ENCODE data around the gene SELENOM. TPM values are rescaled to one million over a fixed set of nuclear protein-coding genes. Genes with fewer than 3 reads are reported as not detected.
A peak's percentile ranks its signal among the peaks of the same experiment; 100 is the strongest.

The SELENOM gene, protein sequence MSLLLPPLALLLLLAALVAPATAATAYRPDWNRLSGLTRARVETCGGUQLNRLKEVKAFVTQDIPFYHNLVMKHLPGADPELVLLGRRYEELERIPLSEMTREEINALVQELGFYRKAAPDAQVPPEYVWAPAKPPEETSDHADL
- 5.2 TPM for polyA plus RNA-seq (2012; ENCODE audit: insufficient read depth, insufficient read length)

DNA sequence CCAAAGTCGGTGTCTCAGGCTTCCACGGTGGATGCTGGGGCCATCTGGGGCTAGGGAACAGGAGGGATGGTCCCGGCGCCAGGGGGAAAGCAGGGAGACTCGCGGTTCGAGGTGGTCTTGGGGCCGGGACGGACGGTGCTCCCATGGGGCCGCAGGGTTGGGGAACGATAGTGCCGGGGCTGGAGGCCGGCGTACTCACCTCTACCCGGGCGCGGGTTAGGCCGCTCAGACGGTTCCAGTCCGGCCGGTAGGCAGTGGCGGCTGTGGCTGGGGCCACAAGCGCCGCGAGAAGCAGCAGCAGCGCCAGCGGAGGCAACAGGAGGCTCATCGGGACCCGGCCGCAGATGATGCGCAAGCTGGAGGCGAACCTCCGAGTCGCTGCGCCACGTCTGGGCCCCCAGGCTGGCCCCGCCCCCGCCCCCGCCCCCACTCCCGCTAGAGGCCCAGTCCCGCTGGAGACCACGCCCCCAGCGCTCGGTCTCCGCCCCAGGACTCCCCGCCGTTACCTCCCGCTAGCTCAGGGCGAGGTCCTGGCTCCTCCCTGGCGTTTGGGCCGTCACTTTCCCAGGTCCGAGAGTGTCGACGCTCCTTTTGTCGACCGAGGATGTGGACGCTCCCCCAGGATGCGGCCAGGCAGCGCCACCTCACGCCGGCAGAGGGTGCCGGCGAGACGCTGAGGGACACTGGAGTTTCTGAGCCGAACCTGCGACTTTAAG, at the start of gene SELENOM:
SELENOM (minus strand) TSS at position 391 of the 716 bp plus-strand sequence; CDS start at position 328, 63 bp downstream.
- peak; percentile 52 for DNase-seq (ENCODE audit: low read depth, low spot score)
- peak within 1 kb of the TSS; percentile 61 for H3K4me3 ChIP-seq (ENCODE audit: low read length)

DNA sequence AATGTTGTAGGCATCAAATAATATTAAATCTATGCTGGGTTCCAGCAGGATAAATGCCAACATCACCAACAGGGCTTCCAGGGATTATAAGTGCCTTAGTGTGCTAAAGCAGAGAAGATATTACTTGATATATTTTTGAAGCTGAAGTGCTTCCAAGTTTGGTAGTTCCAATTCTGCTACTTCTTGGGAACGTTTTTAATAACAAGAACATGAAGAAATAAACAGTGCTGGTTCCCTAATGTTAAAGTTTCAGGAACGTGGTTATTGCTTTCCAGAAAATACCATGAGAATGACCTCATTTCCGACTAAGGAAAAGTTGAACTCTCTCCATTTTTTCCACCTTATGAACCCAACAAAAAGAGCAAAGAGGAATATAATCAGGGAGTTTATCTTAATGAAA, 48.1 kb upstream of the SELENOM start:
- H3K4me3 ChIP-seq (ENCODE audit: low read length) = no peak overlapping the region

DNA sequence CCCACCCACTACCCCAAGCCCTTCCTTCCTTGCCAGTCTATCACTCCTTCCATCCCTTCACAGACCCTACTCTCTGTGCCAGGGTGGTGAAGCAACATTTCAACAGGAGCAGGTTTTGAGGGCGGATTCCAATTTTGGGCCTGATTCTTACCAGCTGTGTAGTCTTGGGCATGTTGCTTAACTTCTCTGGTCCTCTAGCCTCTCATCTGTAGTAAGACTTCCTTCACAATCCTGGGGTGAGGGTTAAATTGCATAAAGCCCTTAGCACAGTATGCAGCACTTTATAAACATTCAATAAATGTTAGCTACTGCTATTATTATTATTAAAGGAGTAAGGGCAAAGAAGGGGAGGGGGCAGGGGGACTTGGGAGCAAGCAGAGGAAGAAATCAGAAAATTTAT, 47.6 kb upstream of the SELENOM start:
- no peak overlapping the region for H3K4me3 ChIP-seq (ENCODE audit: low read length)
- DNase-seq (ENCODE audit: low read depth, low spot score) = no peak

More for the DNA sequence above, 48.1 kb upstream of the SELENOM start:
- DNase-seq (ENCODE audit: low read depth, low spot score) = no peak

DNA sequence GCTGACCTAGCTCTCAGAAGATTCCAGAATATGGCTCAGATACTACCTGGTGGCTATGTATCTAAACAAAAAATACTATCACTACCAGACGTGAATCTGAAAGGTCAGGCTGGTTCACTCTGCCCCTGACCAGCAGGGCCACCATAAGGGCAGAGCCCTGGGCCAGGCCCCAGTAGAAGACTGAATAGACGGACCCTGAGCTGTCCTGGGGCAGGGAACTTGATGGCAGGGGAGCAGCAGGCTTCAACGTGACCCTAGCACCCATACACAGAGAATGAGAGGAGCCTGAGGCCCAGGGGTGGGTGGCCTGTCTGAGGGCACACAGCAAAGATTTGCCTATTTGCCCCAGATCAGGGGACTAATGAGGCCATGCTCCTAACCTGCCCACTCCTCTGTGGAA, 46.0 kb upstream of the SELENOM start:
- no peak for DNase-seq (ENCODE audit: low read depth, low spot score)
- no peak overlapping the region for H3K4me3 ChIP-seq (ENCODE audit: low read length)

DNA sequence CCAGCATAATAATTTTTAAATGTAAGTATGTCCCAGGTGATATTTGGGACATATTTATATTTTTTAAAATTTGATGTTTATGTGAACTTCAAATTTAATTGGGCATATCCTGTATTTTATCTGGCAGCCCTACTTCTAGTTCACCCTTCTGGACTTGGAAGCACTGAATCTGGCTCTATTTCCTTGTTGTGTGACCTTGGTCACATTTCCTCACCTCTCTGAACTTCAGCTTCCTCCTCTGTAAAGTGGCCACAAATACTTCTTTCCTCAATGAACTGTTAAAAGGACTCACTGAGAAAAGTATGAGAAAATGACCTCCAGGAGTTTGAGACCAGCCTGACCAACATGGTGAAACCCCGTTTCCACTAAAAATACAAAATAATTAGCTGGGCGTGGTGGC, 44.5 kb upstream of the SELENOM start:
- no peak for DNase-seq (ENCODE audit: low read depth, low spot score)
- no peak overlapping the region for H3K4me3 ChIP-seq (ENCODE audit: low read length)

DNA sequence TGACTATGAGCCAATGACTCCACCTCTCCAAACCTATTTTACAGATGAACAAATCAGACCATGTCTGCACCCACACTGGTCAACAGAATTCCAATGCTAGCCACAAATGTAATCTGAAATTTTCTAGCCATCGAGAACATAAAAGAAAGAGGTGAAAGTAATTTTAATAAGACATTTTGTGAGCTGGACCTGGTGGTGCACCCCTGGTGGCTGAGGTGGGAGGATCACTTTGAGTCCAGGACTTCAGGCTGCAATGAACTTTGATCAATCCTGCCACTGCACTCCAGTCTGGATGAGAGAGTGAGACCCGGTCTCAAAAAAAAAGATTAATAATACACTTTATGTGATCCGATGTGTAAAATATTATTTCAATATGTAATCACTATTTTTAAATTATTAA, 43.2 kb upstream of the SELENOM start:
- no peak overlapping the region for H3K4me3 ChIP-seq (ENCODE audit: low read length)
- no peak for DNase-seq (ENCODE audit: low read depth, low spot score)

DNA sequence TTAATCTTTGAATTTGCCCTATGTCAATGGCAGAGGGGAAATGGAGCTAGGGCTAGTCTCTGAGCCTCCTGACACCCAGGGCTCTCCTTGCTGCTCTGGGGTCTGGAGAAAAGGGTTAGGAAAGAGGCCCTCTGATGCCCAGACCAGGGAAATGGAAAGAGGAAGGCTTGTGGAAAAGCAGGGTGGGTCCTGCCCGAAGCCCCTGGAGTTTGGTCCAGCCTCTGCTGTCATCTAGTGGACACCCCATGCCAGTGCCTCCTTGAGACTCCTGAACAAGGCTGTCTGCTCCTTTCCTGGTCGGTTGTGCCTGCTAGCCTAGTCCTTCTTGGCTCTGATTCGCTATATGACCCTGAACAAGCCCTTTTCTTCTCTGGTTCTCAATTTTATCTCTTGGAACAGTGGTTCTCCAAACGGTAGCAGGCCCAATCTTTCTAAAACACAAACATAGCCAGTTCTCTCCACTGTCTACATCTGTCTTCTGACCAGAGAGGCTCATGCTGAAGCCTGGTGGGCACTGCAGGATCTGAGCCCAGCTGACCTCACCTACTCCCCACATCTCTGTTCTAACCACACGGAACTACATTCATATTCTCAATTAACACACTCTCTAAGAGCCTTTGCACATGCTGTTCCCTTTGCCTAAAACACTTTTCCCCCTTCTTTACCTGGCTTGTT, 41.7 kb upstream of the SELENOM start:
- H3K4me3 ChIP-seq (ENCODE audit: low read length) = no peak overlapping the region
- peak; percentile 29 for DNase-seq (ENCODE audit: low read depth, low spot score)

DNA sequence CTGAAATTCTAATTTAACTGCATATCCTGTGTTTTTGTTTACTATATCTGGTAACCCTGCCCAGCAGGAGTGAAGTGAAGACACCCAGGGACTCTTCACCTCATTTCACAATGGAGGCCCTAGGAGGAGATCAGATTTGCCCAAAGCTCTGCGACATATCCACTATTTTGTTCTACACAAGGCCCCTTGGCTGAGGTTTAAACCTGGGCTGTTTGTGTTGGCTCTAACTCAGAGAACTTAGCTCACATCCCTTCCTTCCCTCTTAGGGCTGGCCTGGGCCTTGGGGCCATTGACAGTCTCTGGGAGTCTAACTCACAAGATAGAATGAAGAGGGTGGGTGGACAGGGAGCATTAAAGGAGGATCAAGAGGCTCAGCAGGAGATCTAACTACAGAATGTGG, 41.1 kb upstream of the SELENOM start:
- H3K4me3 ChIP-seq (ENCODE audit: low read length) = no peak overlapping the region
- DNase-seq (ENCODE audit: low read depth, low spot score) = no peak

DNA sequence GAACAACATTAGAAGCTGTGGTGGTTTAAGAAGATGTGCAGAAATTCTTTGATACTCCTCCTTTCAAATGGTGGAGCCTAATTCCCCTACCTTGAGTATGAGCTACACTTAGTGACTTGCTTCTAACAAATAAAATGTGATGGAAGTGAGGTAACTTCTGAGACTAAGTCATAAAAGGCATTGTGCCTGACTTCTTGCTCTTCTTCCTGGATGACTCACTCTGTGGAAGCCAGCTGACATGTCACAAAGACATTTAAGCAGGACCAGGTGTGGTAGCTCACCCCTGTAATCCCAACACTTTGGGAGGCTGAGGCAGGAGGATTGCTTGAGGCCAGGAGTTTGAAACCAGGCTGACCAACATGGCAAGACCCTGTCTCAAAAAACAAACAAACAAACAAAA, 36.9 kb upstream of the SELENOM start:
- H3K4me3 ChIP-seq (ENCODE audit: low read length) = no peak overlapping the region
- DNase-seq (ENCODE audit: low read depth, low spot score) = peak; percentile 6

DNA sequence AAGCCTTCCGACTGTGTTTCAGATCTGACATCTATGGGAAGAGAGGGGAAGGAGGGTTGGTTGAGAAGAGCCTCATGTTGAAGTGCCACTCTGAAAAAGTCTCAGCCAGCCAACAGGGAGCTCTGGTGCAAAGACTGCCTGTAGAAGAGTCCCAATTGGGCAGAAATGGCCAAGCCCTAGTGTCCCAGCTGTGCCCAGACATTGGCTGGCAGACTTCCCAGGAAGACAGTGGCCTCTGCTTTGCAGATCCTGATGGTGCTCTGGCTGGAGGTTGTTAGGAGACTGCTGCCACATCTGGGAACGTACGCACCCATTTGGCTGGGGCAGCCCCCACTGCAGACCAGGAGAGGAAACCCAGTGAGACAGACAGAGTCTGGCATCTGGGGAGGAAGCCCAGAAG, 36.2 kb upstream of the SELENOM start:
- no peak for DNase-seq (ENCODE audit: low read depth, low spot score)

DNA sequence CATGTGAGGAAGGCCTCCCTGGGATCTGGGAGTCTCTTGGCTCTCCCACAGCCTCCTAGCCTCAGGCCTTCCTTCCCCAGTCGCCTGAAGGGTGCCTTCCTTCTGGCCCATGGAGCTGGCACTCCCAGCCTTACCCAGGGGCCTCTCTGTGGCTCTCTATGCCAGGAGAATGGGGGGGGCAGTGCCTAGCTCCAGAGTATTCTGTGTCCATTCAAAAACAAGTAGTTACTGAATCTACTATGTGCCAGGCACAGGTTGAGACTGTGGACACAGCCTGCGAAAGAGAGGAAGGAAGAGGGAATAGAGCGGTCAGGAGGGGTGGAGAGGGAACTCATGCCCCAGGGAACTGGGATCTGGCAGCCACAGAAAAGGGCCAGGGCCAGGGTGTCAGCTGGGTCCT, 35.7 kb upstream of the SELENOM start:
- no peak overlapping the region for H3K4me3 ChIP-seq (ENCODE audit: low read length)
- DNase-seq (ENCODE audit: low read depth, low spot score) = no peak

More for the DNA sequence above, 36.2 kb upstream of the SELENOM start:
- no peak overlapping the region for H3K4me3 ChIP-seq (ENCODE audit: low read length)

DNA sequence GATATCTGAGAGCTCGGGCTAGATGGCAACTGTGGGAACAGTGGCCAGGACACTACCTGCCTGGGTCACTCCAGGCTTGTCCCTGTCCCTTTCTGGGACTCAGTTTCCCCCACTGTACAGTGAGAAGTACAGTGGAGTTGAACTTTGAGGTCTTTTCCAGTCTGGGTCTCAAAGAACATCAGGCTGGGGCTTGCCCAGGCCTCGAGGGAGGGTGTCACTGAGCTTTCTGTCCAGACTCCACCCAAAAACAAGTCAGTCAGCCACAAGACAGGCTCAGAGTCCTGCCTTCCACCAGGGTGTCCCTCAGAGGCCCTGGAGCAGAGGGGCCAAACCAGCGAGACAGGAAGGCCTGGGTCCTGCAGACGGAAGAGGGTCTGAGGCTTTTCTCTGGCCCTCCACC, 34.9 kb upstream of the SELENOM start:
- no peak for DNase-seq (ENCODE audit: low read depth, low spot score)
- H3K4me3 ChIP-seq (ENCODE audit: low read length) = no peak overlapping the region

DNA sequence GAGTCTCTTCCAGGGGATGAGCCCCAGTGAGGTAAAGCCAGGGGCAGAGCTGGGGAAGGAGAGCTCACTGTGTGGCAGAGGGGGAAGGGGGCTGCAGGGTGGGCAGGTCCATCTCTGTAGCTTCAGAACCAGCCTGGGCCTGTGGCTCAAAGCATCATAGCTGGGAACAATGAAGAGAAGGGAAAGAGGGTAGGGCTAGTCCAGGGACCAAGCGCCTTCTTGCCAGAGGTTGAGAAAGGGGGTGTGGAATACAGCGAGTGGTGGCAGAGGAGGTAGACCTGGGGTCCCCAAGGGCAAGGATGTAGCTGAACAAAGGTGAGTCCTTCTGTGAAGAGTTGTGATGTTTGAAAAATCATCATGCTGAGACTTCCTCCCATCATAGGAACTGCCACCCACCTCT, 34.2 kb upstream of the SELENOM start:
- DNase-seq (ENCODE audit: low read depth, low spot score) = no peak

DNA sequence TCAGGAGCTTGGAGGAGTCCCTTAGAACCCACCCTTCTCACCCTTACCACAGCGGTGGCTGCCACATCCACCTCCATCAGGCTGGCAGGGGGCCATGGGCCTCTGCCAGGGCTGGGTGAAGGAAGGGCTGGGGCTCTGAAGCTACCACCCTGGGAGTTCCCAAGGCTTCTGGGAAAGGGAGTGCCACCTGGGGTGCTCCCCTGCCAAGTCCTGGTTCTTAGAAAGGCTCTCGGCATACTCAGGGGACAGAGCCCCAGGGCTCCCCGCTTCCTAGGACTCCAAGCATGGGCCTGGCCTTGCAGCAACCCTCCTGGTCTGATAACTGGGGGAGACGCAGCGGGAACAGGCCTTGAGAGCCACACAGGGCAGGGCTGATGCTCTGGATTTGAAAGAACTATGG, 33.4 kb upstream of the SELENOM start:
- no peak for DNase-seq (ENCODE audit: low read depth, low spot score)
- no peak overlapping the region for H3K4me3 ChIP-seq (ENCODE audit: low read length)

More for the DNA sequence above, 34.2 kb upstream of the SELENOM start:
- H3K4me3 ChIP-seq (ENCODE audit: low read length) = no peak overlapping the region

DNA sequence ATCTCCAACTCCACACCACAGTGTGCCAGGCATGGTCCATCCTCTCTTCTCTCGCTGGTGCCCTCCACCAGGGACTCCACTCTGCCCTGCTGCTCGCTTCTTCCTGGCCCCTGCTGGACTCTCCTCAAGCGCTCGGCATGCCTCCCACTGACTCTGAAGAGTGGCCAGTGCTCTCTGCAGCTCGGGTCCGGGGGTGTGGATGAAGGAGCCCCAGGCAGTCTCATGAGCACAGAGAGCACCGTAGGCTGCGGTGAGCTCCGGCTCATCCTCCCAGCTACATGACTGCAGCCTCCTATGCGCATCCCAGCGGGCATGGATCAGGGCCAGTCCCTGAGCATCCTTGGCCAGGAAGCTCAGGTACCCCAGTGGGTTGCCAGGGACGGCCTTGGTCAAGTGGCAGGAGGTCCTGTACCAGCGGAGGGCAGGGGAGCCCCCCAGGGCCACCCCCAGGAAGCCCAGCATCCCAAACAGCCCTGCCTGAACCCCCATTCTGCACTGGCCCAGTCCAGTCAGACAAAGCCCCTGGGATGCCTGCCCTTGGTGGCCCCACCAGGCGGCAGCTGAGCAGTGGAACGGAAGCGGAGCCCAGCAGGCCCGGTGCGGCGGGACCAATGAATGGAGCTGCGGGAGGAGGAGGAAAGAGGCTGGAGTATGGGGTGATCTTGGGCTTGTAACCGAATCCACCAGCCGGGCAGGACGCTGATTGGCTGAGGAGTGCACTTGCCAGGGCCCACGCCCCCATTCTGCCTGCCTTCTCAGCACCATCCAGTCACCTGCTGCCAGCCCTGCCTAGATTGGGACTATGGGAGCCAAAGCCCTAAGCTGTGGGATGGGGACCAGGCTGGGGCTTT, 32.7 kb upstream of the SELENOM start, which contains the start of gene PLA2G3:
PLA2G3 (minus strand) TSS at position 643 of the 851 bp plus-strand sequence; CDS start at position 489, 154 bp downstream.
- no peak within 1 kb of the TSS for H3K4me3 ChIP-seq (ENCODE audit: low read length)
- no peak for DNase-seq (ENCODE audit: low read depth, low spot score)

DNA sequence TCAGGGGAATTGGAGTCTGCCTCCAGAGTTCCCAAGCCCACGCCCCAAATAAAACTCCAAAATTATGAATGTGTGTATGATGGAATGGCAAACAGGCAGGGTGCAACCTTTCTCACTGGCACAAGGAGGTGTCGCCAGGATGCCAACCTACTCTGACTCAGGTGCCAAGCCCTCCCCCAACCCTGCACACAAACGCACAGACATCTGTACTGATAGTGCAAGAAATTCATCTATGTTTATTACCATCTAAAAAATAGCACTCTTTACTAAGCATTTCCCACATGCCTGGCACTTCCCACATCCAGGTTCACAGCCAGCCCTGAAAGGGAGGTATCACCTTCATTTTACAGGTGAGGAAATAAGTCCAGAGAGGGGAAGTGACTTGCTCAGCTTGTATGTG, 31.7 kb upstream of the SELENOM start:
- H3K4me3 ChIP-seq (ENCODE audit: low read length) = no peak overlapping the region
- DNase-seq (ENCODE audit: low read depth, low spot score) = no peak

DNA sequence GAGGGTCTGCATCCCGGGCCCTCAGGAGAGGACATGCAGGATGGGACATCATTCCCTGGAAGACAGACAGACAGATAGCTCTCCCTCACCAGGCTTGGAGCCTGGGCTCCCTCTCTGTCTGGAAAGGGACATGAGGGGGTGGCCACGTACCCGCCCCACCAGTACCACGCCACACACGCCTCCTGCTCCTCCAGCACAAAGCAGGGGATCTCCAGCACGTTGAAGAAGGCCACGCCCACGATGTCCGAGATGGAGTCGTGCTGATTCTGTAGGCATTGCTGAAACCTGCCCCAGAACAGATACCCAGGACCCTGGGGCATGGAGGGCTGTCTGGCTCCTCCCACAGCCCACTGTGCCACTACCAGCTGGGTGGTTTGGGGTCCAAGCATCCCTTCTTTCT, 30.8 kb upstream of the SELENOM start:
- no peak for DNase-seq (ENCODE audit: low read depth, low spot score)
- H3K4me3 ChIP-seq (ENCODE audit: low read length) = no peak overlapping the region

DNA sequence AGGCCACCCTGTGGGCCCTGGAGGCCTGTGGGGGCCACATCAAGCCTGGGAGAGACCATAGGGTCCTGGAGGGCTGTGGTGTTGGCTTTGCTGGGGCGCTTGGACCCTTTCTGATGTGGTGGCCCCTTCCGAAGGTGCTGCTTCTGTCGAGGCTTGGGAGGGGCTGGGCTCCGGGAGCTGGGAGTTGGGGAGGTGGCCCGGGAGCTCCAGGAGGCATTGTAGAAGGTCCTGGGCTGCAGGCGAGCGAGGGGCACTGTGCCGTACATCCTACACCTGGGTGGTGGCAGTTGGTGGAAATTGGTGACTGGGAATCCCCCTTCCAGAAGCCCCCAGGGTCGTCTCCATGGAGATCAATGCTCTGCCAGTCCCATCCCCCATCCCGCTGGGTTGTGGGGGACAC, 30.4 kb upstream of the SELENOM start:
- no peak overlapping the region for H3K4me3 ChIP-seq (ENCODE audit: low read length)
- no peak for DNase-seq (ENCODE audit: low read depth, low spot score)

DNA sequence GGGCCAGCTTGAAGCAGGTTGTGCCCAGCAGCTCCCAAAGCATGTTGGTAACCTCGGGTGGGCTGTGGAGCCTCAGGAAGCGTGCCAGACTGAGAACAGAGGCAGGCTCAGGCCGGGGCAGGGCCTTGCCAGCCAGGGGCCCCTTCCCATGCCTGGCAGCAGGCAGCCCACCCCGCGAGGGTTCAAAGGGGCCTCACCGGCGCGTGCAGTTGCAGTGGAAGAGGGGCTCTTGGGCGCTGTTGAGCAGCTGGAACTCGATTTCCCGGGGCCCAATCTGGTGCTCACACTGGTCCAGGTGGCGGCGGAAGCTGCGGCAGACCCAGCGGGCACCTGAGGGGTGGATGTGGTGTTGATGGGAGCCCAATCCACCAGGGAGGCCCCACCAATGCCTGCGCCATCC, 29.3 kb upstream of the SELENOM start:
- no peak for DNase-seq (ENCODE audit: low read depth, low spot score)
- H3K4me3 ChIP-seq (ENCODE audit: low read length) = no peak overlapping the region
